ENCODE measurements around the gene PRDM2.

PRDM2 gene

GRCh38 chr1:13769830-13770229 lies 69.8 kb downstream of the PRDM2 start:
- no peak for DNase-seq

- DNase-seq = no peak
Measured at GRCh38 chr1:13770743-13771142, 70.8 kb downstream of the PRDM2 start.

- DNase-seq = no peak
Measured at GRCh38 chr1:13771745-13772144, 71.8 kb downstream of the PRDM2 start.

- no peak for DNase-seq
Measured at GRCh38 chr1:13772271-13772670, 72.3 kb downstream of the PRDM2 start.

GRCh38 chr1:13774121-13774520 lies 74.1 kb downstream of the PRDM2 start:
- DNase-seq = no peak

- DNase-seq = no peak
Measured at GRCh38 chr1:13775459-13775858, 75.5 kb downstream of the PRDM2 start.

GRCh38 chr1:13775916-13776315 lies 75.9 kb downstream of the PRDM2 start:
- DNase-seq = no peak

GRCh38 chr1:13778431-13778830 lies 78.4 kb downstream of the PRDM2 start:
- DNase-seq = no peak

GRCh38 chr1:13779930-13780329 lies 79.9 kb downstream of the PRDM2 start:
- no peak for DNase-seq

- DNase-seq = no peak
Measured at GRCh38 chr1:13780780-13781179, 80.8 kb downstream of the PRDM2 start.

GRCh38 chr1:13781228-13781627 lies 81.2 kb downstream of the PRDM2 start:
- no peak for DNase-seq

- DNase-seq = no peak
Measured at GRCh38 chr1:13781907-13782633, 82.1 kb downstream of the PRDM2 start.

- DNase-seq = no peak
Measured at GRCh38 chr1:13782634-13783360, 82.8 kb downstream of the PRDM2 start.

- no peak for DNase-seq
Measured at GRCh38 chr1:13783551-13783950, 83.6 kb downstream of the PRDM2 start.

- DNase-seq = no peak
Measured at GRCh38 chr1:13784971-13785370, 85.0 kb downstream of the PRDM2 start.

GRCh38 chr1:13786541-13786940 lies 86.6 kb downstream of the PRDM2 start:
- DNase-seq = no peak

- DNase-seq = no peak
Measured at GRCh38 chr1:13788795-13789194, 88.8 kb downstream of the PRDM2 start.

- no peak for DNase-seq
Measured at GRCh38 chr1:13790290-13791030, 90.5 kb downstream of the PRDM2 start.

GRCh38 chr1:13792419-13792818 lies 92.4 kb downstream of the PRDM2 start:
- no peak for DNase-seq

- DNase-seq = no peak
Measured at GRCh38 chr1:13793088-13793730, 93.2 kb downstream of the PRDM2 start.

GRCh38 chr1:13794231-13795187 lies 94.5 kb downstream of the PRDM2 start:
- no peak for DNase-seq

GRCh38 chr1:13797397-13797796 lies 97.4 kb downstream of the PRDM2 start:
- no peak for DNase-seq
